Peyer's patch (tissue), 4 donors: ENCODE measurements around the gene CNR2. TPM values are rescaled to one million over a fixed set of nuclear protein-coding genes. Genes with fewer than 3 reads are reported as not detected.
"Not testable (repeated sequence)": the region's sequence is repeated elsewhere in the genome, so short reads cannot be mapped to it uniquely, and the experiment has no call there.

ENCODE experiments used
- DNase-seq, 3 donors: peaks; one replicate each; pipeline ENCODE4 v3.0.0-alpha.2; 2017 to 2019
- H3K27ac ChIP-seq, 4 donors: fragments of 200-600 bp; sonication (generic); one replicate each; pipeline ENCODE4 v1.5.1; 2016 to 2019
- H3K27me3 ChIP-seq, 2 donors: fragments of 200-600 bp; sonication (generic); one replicate each; pipeline ENCODE4 v1.5.1; 2019
- H3K36me3 ChIP-seq, 3 donors: fragments of 200-600 bp; sonication (generic); one replicate each; pipeline ENCODE4 v1.5.1; 2016 to 2019
- H3K4me1 ChIP-seq, 4 donors: fragments of 200-600 bp; sonication (generic); one replicate each; pipeline ENCODE4 v1.5.1; 2016 to 2019
- H3K4me3 ChIP-seq, 4 donors: fragments of 200-600 bp; sonication (generic); 1 replicate in 3 of 4; 2 replicates in 1 of 4; pipeline ENCODE4 v1.5.1; 2016 to 2019; ENCODE audit warnings: mild to moderate bottlenecking in 1 of 4
- H3K9me3 ChIP-seq, 4 donors: fragments of 200-600 bp; sonication (generic); one replicate each; pipeline ENCODE4 v1.5.1; 2016 to 2019; ENCODE audit warnings: mild to moderate bottlenecking in 1 of 4
- POLR2A ChIP-seq, 2 donors: fragments of 450-650 bp; IDR thresholded peaks; one replicate each; pipeline ENCODE4 v1.5.1; 2017; ENCODE audit warnings: antibody characterized with exemption in 2 of 2, mild to moderate bottlenecking in 2 of 2, moderate library complexity in 2 of 2
- total RNA-seq, 4 donors: library from RNA; depleted of rRNA; stranded (reverse); fragments of >200 nt; gene quantifications; one replicate each; pipeline ENCODE4 v1.1.0, GENCODE V29; 2016
- TF ChIP-seq, protein P1 (sequence below), 6 experiments: fragments of 450-650 bp in 4 of 6; fragments of 200-600 bp in 2 of 6; sonication (generic) in 1 of 6; IDR thresholded peaks; one replicate each; pipeline ENCODE4 v1.5.1; 2017 to 2019; ENCODE audit warnings: antibody characterized with exemption in 6 of 6, mild to moderate bottlenecking in 3 of 6, moderate library complexity in 1 of 6

The CNR2 gene
- total RNA-seq, 4 donors from 2014 or later = 0.54 to 13.2 (median 0.66) TPM; not detected in 1

- TF ChIP-seq POLR2A (IDR thresholded peaks at IDR 0.05) = no peak
- TF ChIP-seq, protein P1, sequence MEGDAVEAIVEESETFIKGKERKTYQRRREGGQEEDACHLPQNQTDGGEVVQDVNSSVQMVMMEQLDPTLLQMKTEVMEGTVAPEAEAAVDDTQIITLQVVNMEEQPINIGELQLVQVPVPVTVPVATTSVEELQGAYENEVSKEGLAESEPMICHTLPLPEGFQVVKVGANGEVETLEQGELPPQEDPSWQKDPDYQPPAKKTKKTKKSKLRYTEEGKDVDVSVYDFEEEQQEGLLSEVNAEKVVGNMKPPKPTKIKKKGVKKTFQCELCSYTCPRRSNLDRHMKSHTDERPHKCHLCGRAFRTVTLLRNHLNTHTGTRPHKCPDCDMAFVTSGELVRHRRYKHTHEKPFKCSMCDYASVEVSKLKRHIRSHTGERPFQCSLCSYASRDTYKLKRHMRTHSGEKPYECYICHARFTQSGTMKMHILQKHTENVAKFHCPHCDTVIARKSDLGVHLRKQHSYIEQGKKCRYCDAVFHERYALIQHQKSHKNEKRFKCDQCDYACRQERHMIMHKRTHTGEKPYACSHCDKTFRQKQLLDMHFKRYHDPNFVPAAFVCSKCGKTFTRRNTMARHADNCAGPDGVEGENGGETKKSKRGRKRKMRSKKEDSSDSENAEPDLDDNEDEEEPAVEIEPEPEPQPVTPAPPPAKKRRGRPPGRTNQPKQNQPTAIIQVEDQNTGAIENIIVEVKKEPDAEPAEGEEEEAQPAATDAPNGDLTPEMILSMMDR (IDR thresholded peaks at IDR 0.05) = no peak
- Histone ChIP-seq H3K27ac (no peak overlapping the region), H3K4me1 (peaks cover 0 to 17% (median 2%) of the 10 kb centered on the region in 4 donors)
Measured at GRCh38 chr1:23864801-23865542, 48.2 kb downstream of the CNR2 start.

DNA sequence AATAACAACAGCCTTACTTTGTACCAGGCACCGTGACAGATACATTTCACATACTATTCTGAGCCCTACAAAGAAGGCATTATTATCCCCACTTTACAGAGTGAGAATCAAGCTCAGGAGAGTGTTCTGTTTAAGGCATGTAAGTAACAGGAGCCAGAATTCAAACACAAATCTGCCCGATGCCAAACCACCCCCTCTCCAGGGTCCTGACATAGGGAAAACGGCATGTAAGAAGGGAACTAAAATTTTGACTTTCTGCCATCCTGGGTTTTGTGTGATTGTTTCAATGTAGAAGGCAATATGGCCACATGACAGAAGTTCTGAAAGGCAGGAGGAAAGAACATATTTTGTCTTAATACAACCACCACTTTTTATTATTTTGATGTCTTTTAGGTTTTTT lies 50.5 kb downstream of the CNR2 start:
- peaks cover 0 to 63% (median 4%) of the 10 kb centered on the region in 3 donors for H3K36me3 ChIP-seq
- TF ChIP-seq, protein P1 (IDR thresholded peaks at IDR 0.05) = no peak
- no peak for TF ChIP-seq POLR2A (IDR thresholded peaks at IDR 0.05)

More at GRCh38 chr1:23864801-23865542, 48.2 kb downstream of the CNR2 start:
- no peaks in the 10 kb centered on the region for H3K27me3 ChIP-seq
- H3K9me3 ChIP-seq = no peaks in the 10 kb centered on the region
- H3K4me3 ChIP-seq = no peak overlapping the region
- peaks cover 0 to 41% (median 0%) of the 10 kb centered on the region in 3 donors for H3K36me3 ChIP-seq
- DNase-seq = no peak

GRCh38 chr1:23854568-23854967 lies 58.6 kb downstream of the CNR2 start:
- Histone ChIP-seq H3K4me1 (no peaks in the 10 kb centered on the region), H3K9me3 (no peaks in the 10 kb centered on the region), H3K36me3 (peaks cover 0 to 66% (median 4%) of the 10 kb centered on the region in 3 donors), H3K27me3 (no peaks in the 10 kb centered on the region), H3K4me3 (no peak overlapping the region), H3K27ac (no peak overlapping the region)
- DNase-seq = no peak
- no peak for TF ChIP-seq POLR2A (IDR thresholded peaks at IDR 0.05)
- TF ChIP-seq, protein P1 (IDR thresholded peaks at IDR 0.05) = no peak

More for the DNA sequence above, 50.5 kb downstream of the CNR2 start:
- Histone ChIP-seq H3K27ac (no peak overlapping the region), H3K4me3 (no peak overlapping the region), H3K27me3 (no peaks in the 10 kb centered on the region), H3K9me3 (no peaks in the 10 kb centered on the region), H3K4me1 (peaks cover 0 to 17% (median 2%) of the 10 kb centered on the region in 4 donors)
- DNase-seq = no peak

DNA sequence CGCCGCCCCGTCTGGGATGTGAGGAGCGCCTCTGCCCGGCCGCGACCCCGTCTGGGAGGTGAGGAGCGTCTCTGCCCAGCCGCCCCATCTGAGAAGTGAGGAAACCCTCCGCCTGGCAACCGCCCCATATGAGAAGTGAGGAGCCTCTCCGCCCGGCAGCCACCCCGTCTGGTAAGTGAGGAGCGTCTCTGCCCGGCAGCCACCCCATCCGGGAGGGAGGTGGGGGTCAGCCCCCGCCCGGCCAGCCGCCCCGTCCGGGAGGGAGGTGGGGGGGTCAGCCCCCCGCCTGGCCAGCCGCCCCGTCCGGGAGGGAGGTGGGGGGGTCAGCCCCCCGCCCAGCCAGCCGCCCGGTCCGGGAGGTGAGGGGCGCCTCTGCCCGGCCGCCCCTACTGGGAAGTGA lies 60.0 kb downstream of the CNR2 start:
- H3K4me1 ChIP-seq, H3K27ac ChIP-seq, H3K27me3 ChIP-seq, H3K9me3 ChIP-seq, H3K4me3 ChIP-seq, DNase-seq: not testable (repeated sequence)
- H3K36me3 ChIP-seq = peaks cover 0 to 61% (median 0%) of the 10 kb centered on the region in 3 donors

GRCh38 chr1:23851406-23851805 lies 61.8 kb downstream of the CNR2 start:
- H3K36me3 ChIP-seq = peaks cover 0 to 61% (median 0%) of the 10 kb centered on the region in 3 donors
- not testable (repeated sequence) for H3K9me3 ChIP-seq, H3K4me1 ChIP-seq, DNase-seq, H3K27me3 ChIP-seq, H3K27ac ChIP-seq, H3K4me3 ChIP-seq

DNA sequence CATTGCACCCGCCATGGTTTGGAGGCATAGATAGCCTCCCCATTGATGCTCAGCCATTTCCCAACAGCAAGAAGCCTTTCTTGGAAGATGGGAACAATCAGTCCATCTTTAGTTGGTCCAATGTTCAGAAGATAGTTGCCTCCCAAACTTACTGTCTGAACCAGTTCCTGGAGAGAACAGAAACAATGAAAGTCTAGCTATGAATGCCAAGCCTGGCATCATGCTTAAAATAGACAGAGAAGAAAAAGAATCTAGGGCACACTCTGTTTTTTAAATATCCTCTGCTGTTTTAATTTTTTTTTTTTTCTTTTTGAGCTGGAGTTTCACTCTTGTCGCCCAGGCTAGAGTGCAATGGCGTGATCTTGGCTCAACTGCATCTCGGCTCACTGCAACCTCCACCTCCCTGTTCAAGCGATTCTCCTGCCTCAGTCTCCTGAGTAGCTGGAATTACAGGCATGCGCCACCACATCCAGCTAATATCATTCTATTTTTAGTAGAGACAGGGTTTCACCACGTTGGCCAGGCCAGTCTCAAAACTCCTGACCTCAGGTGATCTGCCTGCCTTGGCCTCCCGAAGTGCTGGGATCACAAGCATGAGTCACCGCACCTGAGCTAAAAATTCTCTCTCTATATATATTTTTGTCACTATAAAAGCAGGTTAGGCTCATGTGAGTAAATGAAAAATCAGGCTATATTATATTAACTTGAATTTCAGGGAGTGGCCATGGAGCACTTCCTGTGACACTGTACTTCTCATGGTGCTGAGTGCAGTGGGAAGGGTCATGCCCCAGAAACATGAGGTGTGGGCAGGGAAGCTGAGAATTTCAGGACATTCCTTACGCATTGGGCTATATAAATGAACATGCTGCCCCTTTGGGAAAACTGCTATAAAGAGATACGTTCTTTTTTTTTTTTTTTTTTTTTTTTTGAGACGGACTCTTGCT lies 64.2 kb downstream of the CNR2 start:
- no peak for DNase-seq
- Histone ChIP-seq H3K27ac (no peak overlapping the region), H3K36me3 (peaks cover 0 to 52% (median 3%) of the 10 kb centered on the region in 3 donors), H3K4me1 (no peaks in the 10 kb centered on the region), H3K9me3 (no peaks in the 10 kb centered on the region), H3K27me3 (no peaks in the 10 kb centered on the region), H3K4me3 (no peak overlapping the region)
- TF ChIP-seq, protein P1 (IDR thresholded peaks at IDR 0.05) = no peak
- no peak for TF ChIP-seq POLR2A (IDR thresholded peaks at IDR 0.05)

DNA sequence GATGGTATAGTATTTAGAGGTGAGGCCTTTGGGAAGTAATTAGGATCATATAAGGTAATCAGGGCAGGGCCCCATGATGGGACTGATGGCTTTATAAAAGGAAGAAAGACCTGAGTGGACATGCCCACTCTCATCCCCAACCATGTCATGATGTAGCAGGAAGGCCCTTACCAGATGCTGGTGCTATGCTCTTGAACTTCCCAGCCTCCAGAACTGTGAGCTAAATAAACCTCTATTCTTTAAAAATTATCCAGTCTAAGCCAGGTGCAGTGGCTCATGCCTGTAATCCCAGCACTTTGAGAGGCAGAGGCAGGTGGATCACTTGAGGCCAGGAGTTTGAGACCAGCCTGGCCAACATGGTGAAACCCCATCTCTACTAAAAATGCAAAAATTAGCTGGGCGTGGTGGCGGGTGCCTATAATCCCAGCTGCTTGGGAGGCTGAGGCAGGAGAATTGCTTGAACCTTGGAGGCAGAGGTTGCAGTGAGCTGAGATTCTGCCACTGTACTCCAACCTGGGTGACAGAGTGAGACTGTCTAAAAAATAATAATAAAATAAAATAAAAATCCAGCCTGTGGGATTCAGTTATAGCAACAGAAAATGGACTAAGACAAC lies 65.6 kb downstream of the CNR2 start:
- H3K27me3 ChIP-seq, H3K4me3 ChIP-seq, H3K4me1 ChIP-seq, DNase-seq, H3K27ac ChIP-seq, H3K9me3 ChIP-seq: not testable (repeated sequence)
- H3K36me3 ChIP-seq = peaks cover 0 to 52% (median 3%) of the 10 kb centered on the region in 3 donors
